Measurements from ENCODE around the gene COL18A1.

The COL18A1 gene

DNA sequence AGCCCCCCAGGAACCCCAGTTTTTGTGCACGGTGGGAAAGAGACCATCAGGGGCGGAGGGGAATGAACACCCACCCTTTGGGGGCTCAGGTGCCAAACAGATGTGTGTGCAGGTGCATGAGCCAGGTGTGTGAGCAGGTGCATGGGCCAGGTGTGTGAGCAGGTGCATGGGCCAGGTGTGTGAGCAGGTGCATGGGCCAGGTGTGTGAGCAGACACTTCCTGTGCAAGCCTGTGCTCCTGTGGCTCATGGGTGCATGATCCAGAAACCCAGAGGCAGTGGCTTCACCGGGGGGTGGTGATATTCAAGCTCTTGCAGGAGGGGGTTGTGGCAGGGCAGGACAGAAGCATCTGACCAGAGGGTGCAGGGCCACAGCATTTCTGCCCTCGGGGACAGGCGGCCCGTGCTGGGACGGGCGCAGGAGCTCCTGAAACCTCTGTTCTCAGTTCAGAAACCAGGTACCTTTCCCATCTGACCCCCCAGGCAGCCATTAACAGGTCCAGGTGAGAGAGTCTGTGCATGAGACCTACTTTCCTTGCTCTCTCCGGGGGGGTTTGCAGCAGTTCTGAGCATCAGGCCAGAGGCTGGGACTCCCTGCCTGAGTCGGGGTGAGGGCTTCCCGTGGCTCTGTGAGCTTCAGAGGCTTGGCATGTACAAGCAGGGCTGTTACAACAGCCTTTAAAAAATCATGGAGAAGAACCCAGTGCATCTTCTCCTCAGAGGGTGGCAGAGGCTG is 29.1 kb downstream of the COL18A1 start:
- no peaks in the 10 kb centered on the region for H4K20me1 ChIP-seq (ENCODE audit: insufficient read depth, low read length, poor library complexity, severe bottlenecking)
- no peaks in the 10 kb centered on the region for H3K27me3 ChIP-seq (ENCODE audit: insufficient read depth, low read length, poor library complexity, severe bottlenecking)
- H3K9me2 ChIP-seq (replicated peaks; ENCODE audit: low read depth, low read length) = no peaks in the 10 kb centered on the region
- no peak overlapping the region for H3K9ac ChIP-seq (ENCODE audit: low read depth, low read length, poor library complexity, severe bottlenecking)
- no peaks in the 10 kb centered on the region for H3K4me1 ChIP-seq (ENCODE audit: insufficient read depth, low read length, poor library complexity, severe bottlenecking)
- no peak overlapping the region for H3K4me3 ChIP-seq (ENCODE audit: low read length, poor library complexity, severe bottlenecking)
- H2AFZ ChIP-seq (ENCODE audit: low read length) = no peak overlapping the region
- TF ChIP-seq CTCF (conservative IDR thresholded peaks at IDR 0.05; ENCODE audit: low read length) (no peak), EZH2phosphoT487 (IDR thresholded peaks at IDR 0.05; ENCODE audit: borderline replicate concordance) (no peak)
- H3K9me3 ChIP-seq (ENCODE audit: insufficient read depth, low read depth, low read length) = no peaks in the 10 kb centered on the region
- no peaks in the 10 kb centered on the region for H3F3A ChIP-seq (ENCODE audit: low read depth)
- no peaks in the 10 kb centered on the region for H3K36me3 ChIP-seq (ENCODE audit: insufficient read depth, low read length)
- no peaks in the 10 kb centered on the region for H3K79me2 ChIP-seq (ENCODE audit: insufficient read depth, low read length)
- H3K4me2 ChIP-seq (ENCODE audit: low read depth, low read length, poor library complexity, severe bottlenecking) = no peak overlapping the region

GRCh38 chr21:45434645-45435217 is 29.8 kb downstream of the COL18A1 start:
- Histone ChIP-seq H3F3A (ENCODE audit: low read depth) (no peaks in the 10 kb centered on the region), H4K20me1 (ENCODE audit: insufficient read depth, low read length, poor library complexity, severe bottlenecking) (no peaks in the 10 kb centered on the region), H3K36me3 (ENCODE audit: insufficient read depth, low read length) (no peaks in the 10 kb centered on the region), H3K9me2 (replicated peaks; ENCODE audit: low read depth, low read length) (no peaks in the 10 kb centered on the region), H2AFZ (ENCODE audit: low read length) (no peak overlapping the region), H3K79me2 (ENCODE audit: insufficient read depth, low read length) (no peaks in the 10 kb centered on the region), H3K4me2 (ENCODE audit: low read depth, low read length, poor library complexity, severe bottlenecking) (no peak overlapping the region), H3K27me3 (ENCODE audit: insufficient read depth, low read length, poor library complexity, severe bottlenecking) (no peaks in the 10 kb centered on the region), H3K4me3 (ENCODE audit: low read length, poor library complexity, severe bottlenecking) (no peak overlapping the region), H3K4me1 (ENCODE audit: insufficient read depth, low read length, poor library complexity, severe bottlenecking) (no peaks in the 10 kb centered on the region), H3K9ac (ENCODE audit: low read depth, low read length, poor library complexity, severe bottlenecking) (no peak overlapping the region), H3K9me3 (ENCODE audit: insufficient read depth, low read depth, low read length) (no peaks in the 10 kb centered on the region)
- TF ChIP-seq EZH2phosphoT487 (IDR thresholded peaks at IDR 0.05; ENCODE audit: borderline replicate concordance) (no peak), CTCF (conservative IDR thresholded peaks at IDR 0.05; ENCODE audit: low read length) (no peak)

DNA sequence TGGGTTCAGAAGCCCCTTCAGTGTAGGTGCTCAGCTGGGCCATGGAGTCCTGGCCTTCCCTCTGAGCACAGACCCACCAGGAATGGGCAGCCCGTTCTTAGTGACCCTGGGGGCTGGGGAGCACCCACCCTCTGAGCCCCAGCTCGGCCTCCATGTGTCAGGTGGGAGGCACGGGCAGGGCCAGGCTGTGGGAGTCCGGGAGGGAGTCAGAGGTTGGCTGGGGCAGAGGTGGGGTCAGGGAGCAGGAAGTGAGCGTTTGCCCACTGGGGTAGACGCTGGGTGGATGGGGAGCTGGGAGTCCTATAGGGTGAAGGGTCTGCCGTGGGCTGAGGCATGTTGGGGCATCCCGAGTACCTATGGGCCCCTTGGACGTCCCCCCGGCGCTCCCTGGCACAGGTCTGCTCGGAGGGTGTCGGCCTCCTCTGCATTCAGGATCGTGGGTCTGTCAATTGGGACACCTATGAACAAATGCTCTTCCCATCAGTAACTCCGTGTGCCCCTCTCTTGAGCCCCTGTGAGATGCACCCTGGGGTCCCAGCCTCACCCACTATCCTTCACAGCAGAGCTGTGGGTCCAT is 30.5 kb downstream of the COL18A1 start:
- Histone ChIP-seq H3K9me3 (ENCODE audit: insufficient read depth, low read depth, low read length) (no peaks in the 10 kb centered on the region), H3F3A (ENCODE audit: low read depth) (no peaks in the 10 kb centered on the region), H3K79me2 (ENCODE audit: insufficient read depth, low read length) (no peaks in the 10 kb centered on the region), H4K20me1 (ENCODE audit: insufficient read depth, low read length, poor library complexity, severe bottlenecking) (no peaks in the 10 kb centered on the region), H3K4me3 (ENCODE audit: low read length, poor library complexity, severe bottlenecking) (no peak overlapping the region), H3K9me2 (replicated peaks; ENCODE audit: low read depth, low read length) (no peaks in the 10 kb centered on the region), H3K36me3 (ENCODE audit: insufficient read depth, low read length) (no peaks in the 10 kb centered on the region), H3K27me3 (ENCODE audit: insufficient read depth, low read length, poor library complexity, severe bottlenecking) (no peaks in the 10 kb centered on the region), H2AFZ (ENCODE audit: low read length) (no peak overlapping the region), H3K4me1 (ENCODE audit: insufficient read depth, low read length, poor library complexity, severe bottlenecking) (no peaks in the 10 kb centered on the region), H3K9ac (ENCODE audit: low read depth, low read length, poor library complexity, severe bottlenecking) (no peak overlapping the region), H3K4me2 (ENCODE audit: low read depth, low read length, poor library complexity, severe bottlenecking) (no peak overlapping the region)
- TF ChIP-seq EZH2phosphoT487 (IDR thresholded peaks at IDR 0.05; ENCODE audit: borderline replicate concordance) (no peak), CTCF (conservative IDR thresholded peaks at IDR 0.05; ENCODE audit: low read length) (no peak)

Measured in Loucy (cell line).